Measurements from ENCODE around the gene RAC3.

DNA sequence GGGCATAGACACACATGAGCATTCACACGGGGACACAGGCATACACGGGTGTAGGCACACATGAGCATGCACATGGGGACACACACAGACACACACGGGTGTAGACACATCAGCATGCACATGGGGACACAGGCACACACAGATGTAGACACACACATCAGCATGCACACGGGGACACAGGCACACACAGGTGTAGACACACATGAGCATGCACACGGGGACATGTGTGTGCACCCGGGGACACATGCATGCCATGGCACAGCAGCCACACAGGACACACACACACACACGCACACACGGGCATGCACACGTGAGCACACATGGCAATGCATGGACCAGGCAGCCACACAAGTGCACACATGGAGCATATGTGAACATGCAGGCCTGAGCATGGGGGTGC is 11.2 kb downstream of the RAC3 start:
- TF ChIP-seq POLR2A (IDR thresholded peaks at IDR 0.05): no peak
- TF ChIP-seq, protein P1, sequence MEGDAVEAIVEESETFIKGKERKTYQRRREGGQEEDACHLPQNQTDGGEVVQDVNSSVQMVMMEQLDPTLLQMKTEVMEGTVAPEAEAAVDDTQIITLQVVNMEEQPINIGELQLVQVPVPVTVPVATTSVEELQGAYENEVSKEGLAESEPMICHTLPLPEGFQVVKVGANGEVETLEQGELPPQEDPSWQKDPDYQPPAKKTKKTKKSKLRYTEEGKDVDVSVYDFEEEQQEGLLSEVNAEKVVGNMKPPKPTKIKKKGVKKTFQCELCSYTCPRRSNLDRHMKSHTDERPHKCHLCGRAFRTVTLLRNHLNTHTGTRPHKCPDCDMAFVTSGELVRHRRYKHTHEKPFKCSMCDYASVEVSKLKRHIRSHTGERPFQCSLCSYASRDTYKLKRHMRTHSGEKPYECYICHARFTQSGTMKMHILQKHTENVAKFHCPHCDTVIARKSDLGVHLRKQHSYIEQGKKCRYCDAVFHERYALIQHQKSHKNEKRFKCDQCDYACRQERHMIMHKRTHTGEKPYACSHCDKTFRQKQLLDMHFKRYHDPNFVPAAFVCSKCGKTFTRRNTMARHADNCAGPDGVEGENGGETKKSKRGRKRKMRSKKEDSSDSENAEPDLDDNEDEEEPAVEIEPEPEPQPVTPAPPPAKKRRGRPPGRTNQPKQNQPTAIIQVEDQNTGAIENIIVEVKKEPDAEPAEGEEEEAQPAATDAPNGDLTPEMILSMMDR (IDR thresholded peaks at IDR 0.05 in 8 of 11, conservative IDR thresholded peaks at IDR 0.05 in 3 of 11): no peak
